Left ventricle myocardium inferior (tissue), 1 donor: ENCODE results near the gene TBC1D13. TPM values are rescaled to one million over a fixed set of nuclear protein-coding genes. Genes with fewer than 3 reads are reported as not detected.
A peak's percentile ranks its signal among the peaks of the same experiment; 100 is the strongest.
"Not testable (repeated sequence)": the region's sequence is repeated elsewhere in the genome, so short reads cannot be mapped to it uniquely, and the experiment has no call there.

Experiments
- DNase-seq: peaks from one replicate; pipeline ENCODE4 v3.0.0-alpha.2; 2020
- H3K27ac ChIP-seq: fragments of 200-600 bp; replicated peaks from 2 replicates; pipeline ENCODE4 v1.8.0; 2021
- H3K27me3 ChIP-seq: fragments of 200-600 bp; 2 replicates; pipeline ENCODE4 v1.8.0; 2021; ENCODE audit warnings: low read depth
- H3K36me3 ChIP-seq: fragments of 200-600 bp; 2 replicates; pipeline ENCODE4 v1.8.0; 2021
- H3K4me1 ChIP-seq: fragments of 200-600 bp; 2 replicates; pipeline ENCODE4 v1.8.0; 2021
- H3K4me3 ChIP-seq: fragments of 200-600 bp; 2 replicates; pipeline ENCODE4 v1.8.0; 2021; ENCODE audit warnings: mild to moderate bottlenecking, moderate library complexity
- H3K9me3 ChIP-seq: fragments of 200-600 bp; replicated peaks from 2 replicates; pipeline ENCODE4 v1.8.0; 2021
- intact Hi-C: fragments of 100-400 bp; cut with micrococcal nuclease; formaldehyde crosslinking; loops from one replicate; pipeline ENCODE4 v1.11.0; 2022
- total RNA-seq: library from RNA; stranded (reverse); fragmentation: NEBNext Ultra II Directional; extraction: Animal tissue kit (Norgen Biotek cat#: 25700); gene quantifications from one replicate; pipeline ENCODE4 v1.2.1, GENCODE V29; 2021
- TF ChIP-seq, protein P1 (sequence below): fragments of 200-600 bp; IDR thresholded peaks from 2 replicates; pipeline ENCODE4 v1.8.0; 2021; ENCODE audit warnings: antibody characterized with exemption, mild to moderate bottlenecking, borderline replicate concordance
- donor health status: DM: no; HTN: yes; CAD: no; lungs with severe emphysema.

Gene TBC1D13
- total RNA-seq, 1 donor from 2014 or later = 17.9 TPM

DNA sequence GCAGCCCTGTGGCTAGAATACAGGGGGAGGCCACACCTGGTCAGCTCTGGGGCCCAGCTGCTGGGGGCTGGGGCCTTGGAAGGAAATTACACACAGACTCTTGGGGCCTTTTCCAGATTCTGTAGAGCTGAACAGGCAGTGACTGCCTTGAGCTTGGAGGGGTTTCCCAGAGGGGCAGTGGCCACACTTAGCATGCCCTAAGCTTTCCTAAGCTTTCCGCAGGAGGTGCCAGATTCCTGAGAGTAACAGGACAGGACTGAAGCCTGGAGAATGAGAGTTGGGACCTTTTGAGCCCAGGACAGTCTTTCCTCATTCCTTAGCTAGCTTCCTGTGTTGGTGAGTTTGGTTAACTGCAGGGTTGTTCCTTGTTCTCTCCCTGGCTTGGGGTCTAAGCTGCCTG, 1.4 kb downstream of the TBC1D13 start:
- Histone ChIP-seq H3K27ac (no peak overlapping the region), H3K4me3 (peak overlapping the region; percentile 100), H3K27me3 (no peaks in the 10 kb centered on the region), H3K9me3 (no peaks in the 10 kb centered on the region), H3K4me1 (peaks cover 21% of the 10 kb centered on the region), H3K36me3 (peaks cover 43% of the 10 kb centered on the region)
- intact Hi-C loops = no loop called here
- DNase-seq = no peak
- TF ChIP-seq, protein P1, sequence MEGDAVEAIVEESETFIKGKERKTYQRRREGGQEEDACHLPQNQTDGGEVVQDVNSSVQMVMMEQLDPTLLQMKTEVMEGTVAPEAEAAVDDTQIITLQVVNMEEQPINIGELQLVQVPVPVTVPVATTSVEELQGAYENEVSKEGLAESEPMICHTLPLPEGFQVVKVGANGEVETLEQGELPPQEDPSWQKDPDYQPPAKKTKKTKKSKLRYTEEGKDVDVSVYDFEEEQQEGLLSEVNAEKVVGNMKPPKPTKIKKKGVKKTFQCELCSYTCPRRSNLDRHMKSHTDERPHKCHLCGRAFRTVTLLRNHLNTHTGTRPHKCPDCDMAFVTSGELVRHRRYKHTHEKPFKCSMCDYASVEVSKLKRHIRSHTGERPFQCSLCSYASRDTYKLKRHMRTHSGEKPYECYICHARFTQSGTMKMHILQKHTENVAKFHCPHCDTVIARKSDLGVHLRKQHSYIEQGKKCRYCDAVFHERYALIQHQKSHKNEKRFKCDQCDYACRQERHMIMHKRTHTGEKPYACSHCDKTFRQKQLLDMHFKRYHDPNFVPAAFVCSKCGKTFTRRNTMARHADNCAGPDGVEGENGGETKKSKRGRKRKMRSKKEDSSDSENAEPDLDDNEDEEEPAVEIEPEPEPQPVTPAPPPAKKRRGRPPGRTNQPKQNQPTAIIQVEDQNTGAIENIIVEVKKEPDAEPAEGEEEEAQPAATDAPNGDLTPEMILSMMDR = no peak

DNA sequence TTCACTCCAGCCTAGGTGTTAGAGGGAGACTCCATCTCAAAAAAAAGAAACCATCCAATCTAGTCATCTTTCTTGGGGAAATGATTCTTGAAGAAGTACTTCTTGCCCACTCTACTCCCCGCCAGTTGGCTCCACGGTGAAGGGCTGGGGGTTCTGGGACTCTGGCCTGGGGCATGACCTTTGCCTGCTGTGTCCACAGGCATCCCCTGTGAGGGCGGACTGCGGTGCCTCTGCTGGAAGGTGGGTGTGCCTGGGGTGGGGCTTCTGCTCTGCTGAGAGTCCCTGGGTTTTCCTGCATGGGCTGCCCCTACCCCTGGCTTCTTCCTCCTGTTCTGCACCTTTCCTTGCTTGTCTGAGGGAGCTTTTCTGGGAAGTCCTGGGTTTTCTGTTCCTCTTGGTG, 3.5 kb downstream of the TBC1D13 start:
- Histone ChIP-seq H3K27ac (no peak overlapping the region), H3K4me3 (no peak overlapping the region), H3K4me1 (peaks cover 21% of the 10 kb centered on the region), H3K36me3 (peaks cover 60% of the 10 kb centered on the region), H3K27me3 (no peaks in the 10 kb centered on the region), H3K9me3 (no peaks in the 10 kb centered on the region)
- intact Hi-C loops = no loop called here
- TF ChIP-seq, protein P1 = no peak
- DNase-seq = no peak

DNA sequence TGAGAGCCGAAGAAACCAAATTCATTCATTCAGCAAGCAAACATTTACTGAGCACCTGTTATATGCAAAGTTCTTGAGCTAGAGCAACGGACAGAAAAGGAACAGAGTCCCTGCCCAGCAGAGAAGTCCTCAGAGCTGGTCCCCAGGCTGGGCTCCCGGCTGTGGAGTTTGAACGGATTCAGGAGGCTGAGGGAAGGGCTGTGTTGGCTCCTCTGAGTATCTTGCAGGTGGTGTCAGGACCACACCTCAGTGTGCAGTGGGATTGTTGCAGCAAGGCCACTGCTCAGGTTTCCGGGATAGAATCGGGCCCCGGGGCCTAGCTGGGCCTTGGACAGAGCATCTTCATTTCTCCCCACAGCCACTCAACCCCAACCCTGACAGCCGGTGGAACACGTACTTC, 5.1 kb downstream of the TBC1D13 start:
- Histone ChIP-seq H3K4me3 (no peak overlapping the region), H3K27ac (no peak overlapping the region), H3K36me3 (peaks cover 75% of the 10 kb centered on the region), H3K27me3 (no peaks in the 10 kb centered on the region), H3K9me3 (no peaks in the 10 kb centered on the region), H3K4me1 (peaks cover 15% of the 10 kb centered on the region)
- intact Hi-C loops = no loop called here
- TF ChIP-seq, protein P1 = no peak
- no peak for DNase-seq

DNA sequence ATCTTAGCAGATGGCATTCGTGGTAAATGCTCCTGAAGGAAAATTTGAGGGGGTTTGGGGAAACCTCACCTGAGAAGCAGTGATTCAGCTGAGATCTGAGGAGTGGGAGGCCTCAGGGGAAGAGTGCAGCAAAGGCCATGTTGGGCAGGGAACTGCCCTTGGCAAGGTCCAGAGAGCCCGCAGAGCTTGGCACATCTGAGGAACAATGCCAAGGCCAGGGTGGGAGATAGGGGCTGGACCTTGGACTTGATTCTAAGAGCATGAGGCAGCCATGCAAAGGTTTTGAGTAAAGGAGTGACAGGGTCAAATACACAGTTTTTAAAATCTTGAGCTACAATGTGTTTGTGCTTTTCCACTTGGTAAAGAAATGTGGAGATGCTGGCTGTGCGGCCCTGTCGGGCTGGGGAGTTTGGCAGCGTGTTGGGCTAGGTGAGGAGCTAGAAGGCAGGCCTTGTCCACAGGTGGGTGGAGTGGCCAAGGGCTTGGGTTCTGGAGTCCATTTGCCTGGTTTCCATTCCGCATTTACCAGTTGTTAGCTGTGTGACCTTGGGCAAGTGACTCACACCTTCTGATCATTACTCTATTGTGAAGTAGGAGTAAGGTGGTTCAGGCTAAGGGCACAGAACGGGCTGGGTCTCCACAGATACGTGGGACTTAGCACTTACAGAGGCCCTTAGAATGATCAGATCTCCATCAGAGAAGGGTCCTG, 6.1 kb downstream of the TBC1D13 start:
- no peaks in the 10 kb centered on the region for H3K27me3 ChIP-seq
- H3K4me3 ChIP-seq = no peak overlapping the region
- peaks cover 85% of the 10 kb centered on the region for H3K36me3 ChIP-seq
- TF ChIP-seq, protein P1 = no peak
- no peaks in the 10 kb centered on the region for H3K9me3 ChIP-seq
- H3K27ac ChIP-seq = no peak overlapping the region
- intact Hi-C loops = no loop called here
- peaks cover 5% of the 10 kb centered on the region for H3K4me1 ChIP-seq
- DNase-seq = no peak

DNA sequence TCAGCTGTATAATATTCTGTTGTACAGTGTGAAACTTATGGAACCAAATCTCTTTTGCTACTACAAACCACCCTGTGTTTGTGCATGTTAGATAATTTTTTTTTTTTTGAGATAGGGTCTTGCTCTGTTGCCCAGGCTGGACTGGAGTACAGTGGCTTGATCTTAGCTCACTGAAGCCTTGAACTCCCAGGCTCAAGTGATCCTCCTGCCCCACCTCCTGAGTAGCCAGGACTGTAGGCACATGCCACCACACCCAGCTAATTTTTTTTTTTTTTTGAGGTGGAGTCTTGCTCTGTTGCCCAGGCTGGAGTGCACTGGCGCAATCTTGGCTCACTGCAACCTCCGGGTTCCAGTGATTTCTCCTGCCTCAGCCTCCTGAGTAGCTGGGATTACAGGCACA, 7.9 kb downstream of the TBC1D13 start:
- intact Hi-C loops, H3K27ac ChIP-seq, H3K4me3 ChIP-seq, H3K4me1 ChIP-seq, H3K27me3 ChIP-seq, DNase-seq, H3K9me3 ChIP-seq: not testable (repeated sequence)
- peaks cover 93% of the 10 kb centered on the region for H3K36me3 ChIP-seq

DNA sequence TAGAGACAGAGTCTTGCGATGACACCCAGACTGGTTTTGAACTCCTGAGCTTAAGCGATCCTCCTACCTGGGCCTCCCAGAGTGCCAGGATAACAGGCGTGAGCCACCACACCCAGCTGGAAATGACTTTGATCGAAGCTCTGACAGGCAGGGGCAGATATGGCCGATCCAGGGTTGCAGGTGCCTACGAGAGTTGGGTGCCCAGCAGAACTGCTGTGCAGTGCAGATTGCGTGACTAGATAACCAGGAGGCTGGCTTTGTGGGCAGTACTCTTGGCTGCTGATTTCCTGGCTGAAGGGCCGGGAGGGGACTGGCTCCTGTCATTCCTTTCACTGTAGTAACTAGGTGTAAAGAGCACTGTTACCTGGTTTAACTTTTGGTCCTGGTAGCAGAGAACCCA, 11.8 kb downstream of the TBC1D13 start:
- H3K9me3 ChIP-seq = no peaks in the 10 kb centered on the region
- H3K36me3 ChIP-seq = peaks cover 93% of the 10 kb centered on the region

More for the DNA sequence above, 11.8 kb downstream of the TBC1D13 start:
- TF ChIP-seq, protein P1 = no peak
- Histone ChIP-seq H3K27ac (no peak overlapping the region), H3K4me3 (no peak overlapping the region), H3K27me3 (no peaks in the 10 kb centered on the region), H3K4me1 (no peaks in the 10 kb centered on the region)
- intact Hi-C loops = no loop called here
- DNase-seq = no peak
